ENCODE data around the gene OTUB1.

OTUB1 gene

GRCh38 chr11:64007629-64008282 is 21.5 kb downstream of the OTUB1 start:
- DNase-seq, result no peak

GRCh38 chr11:64008283-64008913 is 22.2 kb downstream of the OTUB1 start:
- no peak for DNase-seq

GRCh38 chr11:64008914-64009633 is 22.8 kb downstream of the OTUB1 start:
- DNase-seq, result no peak

DNA sequence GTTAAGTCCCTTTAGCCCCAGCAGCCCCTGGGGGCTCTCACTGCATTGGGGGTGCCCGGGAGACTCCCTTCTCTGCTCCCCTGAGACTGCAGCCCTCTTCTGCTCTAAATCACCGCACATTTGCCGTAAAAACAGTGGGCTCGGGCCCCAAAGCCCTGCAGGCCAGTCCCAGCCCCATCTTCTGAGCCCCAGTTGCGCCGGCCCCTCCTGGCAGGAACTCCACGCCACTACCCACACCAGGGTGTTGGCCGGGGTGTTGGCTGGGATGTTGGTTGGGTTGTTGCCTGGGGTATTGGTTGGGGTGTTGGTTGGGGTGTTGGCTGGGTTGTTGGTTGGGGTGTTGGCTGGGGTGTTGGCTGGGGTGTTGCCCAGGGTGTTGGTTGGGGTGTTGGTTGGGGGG is 23.5 kb downstream of the OTUB1 start:
- DNase-seq, result no peak

DNA sequence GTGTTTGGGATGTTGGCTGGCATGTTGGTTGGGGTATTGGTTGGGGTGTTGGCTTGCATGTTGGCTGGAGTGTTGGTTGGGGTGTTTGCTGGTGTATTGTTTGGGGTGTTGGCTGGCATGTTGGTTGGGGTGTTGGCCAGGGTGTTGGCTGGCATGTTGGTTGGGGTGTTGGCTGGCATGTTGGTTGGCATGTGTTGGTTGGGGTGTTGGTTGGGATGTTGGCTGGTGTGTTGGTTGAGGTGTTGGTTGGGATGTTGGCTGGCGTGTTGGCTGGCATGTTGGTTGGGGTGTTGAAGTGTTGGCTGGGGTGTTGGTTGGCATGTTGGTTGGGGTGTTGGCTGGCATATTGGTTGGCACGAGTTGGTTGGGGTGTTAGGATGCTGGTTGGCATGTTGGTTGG is 24.5 kb downstream of the OTUB1 start:
- no peak for DNase-seq

GRCh38 chr11:64011371-64011770 is 25.1 kb downstream of the OTUB1 start:
- DNase-seq, result no peak

GRCh38 chr11:64013141-64013896 is 27.1 kb downstream of the OTUB1 start:
- DNase-seq, result no peak

DNA sequence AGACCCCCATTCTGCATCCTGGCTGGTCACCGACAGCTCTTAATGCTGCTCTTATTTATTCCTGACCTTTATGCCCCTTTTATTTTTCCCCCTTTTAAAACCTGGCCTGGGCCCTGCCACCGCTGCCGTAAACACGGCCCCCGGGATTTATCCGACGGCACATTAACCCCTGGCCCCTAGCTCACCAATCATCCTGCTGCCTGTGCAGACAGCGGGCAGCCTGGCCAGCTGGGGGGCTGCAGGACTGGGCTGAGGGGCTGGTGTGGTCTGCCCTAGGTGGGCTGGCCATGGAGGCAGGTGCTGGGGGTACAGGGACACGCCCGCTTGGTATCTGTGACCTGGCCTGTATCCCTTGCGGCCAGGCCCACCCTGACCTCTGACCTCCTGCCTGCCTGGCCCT is 28.1 kb downstream of the OTUB1 start:
- DNase-seq, result no peak

- DNase-seq, result no peak
Observed at GRCh38 chr11:64015510-64015909, 29.3 kb downstream of the OTUB1 start.

- DNase-seq, result no peak
Observed at GRCh38 chr11:64015935-64016845, 30.0 kb downstream of the OTUB1 start.

GRCh38 chr11:64017945-64018224 is 31.6 kb downstream of the OTUB1 start:
- no peak for DNase-seq

- DNase-seq, result no peak
Observed at GRCh38 chr11:64018310-64018709, 32.1 kb downstream of the OTUB1 start.

DNA sequence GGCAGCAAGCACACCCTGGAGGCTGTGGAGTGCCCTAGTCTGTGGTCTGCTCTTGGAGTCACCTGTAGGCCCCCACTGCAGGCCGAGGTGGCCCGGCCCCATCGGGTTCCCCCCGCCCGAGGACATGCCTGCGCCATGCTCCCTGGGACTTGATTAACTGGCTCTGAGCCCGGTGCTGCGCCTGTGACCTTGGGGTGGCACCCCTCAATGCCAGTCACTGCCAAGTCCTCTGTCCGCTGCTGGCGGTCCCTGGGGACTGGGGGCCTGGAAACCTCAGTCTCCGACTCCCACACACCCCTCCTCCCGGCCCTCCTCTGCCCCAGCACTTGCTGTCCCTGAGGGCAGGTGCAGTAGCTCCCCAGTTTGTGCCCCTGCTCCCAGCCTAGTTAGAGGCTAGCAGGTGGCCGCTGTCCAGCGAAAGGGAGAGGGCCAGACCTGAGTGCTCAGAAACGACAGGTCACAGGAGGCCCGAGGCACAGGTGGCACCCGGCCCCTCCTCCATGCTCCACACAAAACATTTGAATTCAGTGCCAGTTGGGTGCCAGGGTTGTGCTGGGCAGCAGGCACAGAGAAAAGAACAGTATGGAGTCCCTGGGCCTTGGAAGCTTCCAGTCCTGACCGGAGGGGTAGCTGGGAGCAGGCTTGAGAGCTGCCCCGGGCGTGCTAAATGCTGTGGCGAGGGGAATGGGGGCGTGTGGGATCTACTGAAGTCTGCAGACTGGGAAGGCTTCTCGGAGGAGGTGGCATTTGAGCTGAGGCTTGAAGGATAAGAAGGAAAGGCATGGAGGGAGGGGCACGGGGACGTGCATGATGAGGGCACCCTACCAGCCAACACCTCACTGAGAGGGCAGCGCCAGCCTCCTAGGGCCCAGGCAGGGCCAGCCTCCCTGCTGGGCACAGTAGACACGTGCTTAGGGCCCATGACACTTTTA is 33.1 kb downstream of the OTUB1 start:
- DNase-seq, result no peak

- no peak for DNase-seq
Observed at GRCh38 chr11:64020976-64021756, 34.9 kb downstream of the OTUB1 start.

DNA sequence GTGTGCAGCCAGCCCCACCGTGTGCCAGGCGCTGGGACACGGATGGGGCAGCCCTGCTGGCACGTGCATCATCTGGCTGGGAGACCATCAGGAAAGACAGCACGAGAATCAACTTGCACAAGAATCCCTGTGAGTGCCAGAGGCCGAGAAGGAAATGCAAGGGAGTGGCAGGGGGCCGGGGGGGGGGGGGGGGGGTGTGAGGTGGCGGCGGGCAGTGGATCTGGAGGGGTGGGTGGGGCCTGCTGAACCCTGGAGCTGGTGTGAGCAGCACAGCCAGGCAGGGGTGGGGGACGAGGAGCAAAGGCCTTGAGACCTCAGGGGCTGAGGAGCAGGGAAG is 35.5 kb downstream of the OTUB1 start:
- no peak for DNase-seq

GRCh38 chr11:64022125-64022784 is 36.0 kb downstream of the OTUB1 start:
- no peak for DNase-seq

DNA sequence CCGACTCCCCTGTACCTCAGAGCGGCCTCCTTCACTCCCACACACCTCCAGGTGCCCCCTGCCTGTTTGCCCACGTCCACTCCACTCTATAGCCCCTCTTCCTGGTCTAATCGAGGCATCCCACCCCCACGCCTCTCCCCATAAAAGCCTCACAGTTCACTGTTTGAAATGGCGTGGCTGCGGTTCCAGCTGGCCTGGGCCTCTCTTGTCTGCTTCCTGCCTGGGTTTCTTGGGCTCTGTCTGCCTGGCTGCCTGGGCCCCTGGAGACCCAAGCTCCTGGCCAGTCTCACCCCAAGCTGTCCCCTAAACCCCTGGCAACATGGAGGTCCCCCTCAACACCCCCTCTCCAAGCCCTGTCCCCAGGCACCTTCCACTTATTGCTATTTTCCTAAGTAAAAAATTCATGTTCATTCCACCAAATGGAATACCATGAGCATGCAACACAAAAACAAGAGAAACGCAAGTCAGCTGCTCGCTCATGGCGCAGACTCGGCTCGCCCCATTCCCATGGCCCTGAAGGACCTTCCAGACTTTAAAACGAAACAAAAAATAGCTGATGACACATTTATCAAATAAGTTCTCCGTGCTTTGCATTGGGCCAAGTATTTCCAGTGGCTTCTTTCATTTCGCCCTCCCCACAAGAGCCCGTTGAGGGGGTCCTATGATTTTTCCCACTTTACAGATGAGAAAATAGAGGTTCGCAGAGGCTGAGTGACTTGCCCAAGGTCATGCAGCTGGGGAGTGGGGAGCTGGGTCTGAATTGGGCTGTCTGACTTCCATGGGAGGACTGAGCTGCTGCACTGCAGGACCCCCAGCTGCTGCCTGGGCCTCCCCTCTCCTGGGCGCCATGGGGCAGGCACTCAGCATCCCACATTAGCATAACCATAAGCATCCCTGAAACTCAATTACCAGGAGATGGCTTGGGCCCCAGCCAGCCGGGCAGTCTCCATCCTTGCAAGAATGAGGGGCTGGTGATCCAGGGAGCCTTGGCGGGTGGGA is 37.8 kb downstream of the OTUB1 start:
- DNase-seq, result no peak

DNA sequence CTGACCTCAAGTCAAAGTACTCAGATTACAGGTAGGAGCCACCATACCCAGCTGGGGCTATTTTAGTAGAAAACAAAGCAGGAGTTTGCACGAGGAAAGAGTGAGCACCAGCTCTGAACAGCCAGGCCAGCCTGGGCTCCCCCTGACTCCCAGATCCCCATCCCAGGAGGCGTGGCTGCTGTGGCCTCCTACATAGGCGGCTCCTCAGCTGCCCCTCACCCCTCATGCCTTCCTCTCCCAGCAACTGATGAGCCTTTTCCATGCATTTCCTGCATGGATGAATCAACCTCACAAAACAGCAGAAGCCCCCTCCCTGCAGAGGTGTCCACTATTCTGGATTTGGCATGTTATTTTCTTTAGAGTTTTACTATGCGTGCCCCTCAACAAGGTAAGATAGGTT is 39.0 kb downstream of the OTUB1 start:
- DNase-seq, result no peak
